ENCODE results near the gene MKX.

MKX gene

GRCh38 chr10:27741173-27742091, 4.2 kb downstream of the MKX start:
- DNase-seq: no peak

GRCh38 chr10:27736396-27736795, 9.2 kb downstream of the MKX start:
- DNase-seq: no peak

- DNase-seq: no peak
These were observed 15.6 kb downstream of the MKX start for GRCh38 chr10:27730041-27730440.

GRCh38 chr10:27728338-27728737, 17.3 kb downstream of the MKX start:
- DNase-seq: no peak

DNA sequence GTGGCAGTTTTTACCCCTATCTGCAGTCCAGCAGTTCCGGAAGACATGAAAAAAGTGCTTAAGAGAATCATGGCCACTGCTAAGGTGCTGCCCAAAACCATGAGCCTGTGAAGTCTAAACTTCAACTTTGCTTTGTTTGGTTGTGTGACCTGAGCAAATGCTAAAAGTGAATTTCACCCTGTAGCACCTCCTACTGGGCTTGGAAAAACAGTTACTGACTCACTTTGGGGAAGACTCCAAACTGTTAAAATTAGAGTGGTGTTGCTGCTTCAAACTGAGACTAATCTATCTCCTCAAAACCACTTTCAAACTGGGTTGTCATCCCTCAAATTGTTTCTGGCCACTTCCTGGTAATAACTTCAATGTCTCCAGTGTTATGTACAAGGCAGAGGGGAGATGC, 21.3 kb downstream of the MKX start:
- no peak for DNase-seq

- DNase-seq: no peak
These were observed 22.2 kb downstream of the MKX start for GRCh38 chr10:27723436-27723835.

DNA sequence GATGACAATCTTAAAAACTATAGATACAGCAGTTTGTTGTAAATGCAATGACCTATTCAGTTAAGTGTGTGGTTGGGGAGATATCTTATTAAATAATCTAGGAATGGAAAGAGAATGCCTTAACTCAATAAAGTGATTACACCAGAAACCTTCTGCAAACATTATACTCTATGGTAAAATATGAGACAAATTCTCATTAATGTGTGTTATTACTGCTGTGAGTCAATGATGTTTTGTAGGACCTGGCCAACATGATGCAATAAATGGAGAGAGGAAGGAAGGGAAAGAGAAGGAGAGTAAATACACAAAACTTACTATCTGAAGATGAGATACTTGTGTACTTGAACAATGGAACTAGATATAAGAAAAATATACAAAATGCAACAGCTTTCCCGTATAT, 25.1 kb downstream of the MKX start:
- DNase-seq: no peak

GRCh38 chr10:27719052-27719451, 26.6 kb downstream of the MKX start:
- no peak for DNase-seq

DNA sequence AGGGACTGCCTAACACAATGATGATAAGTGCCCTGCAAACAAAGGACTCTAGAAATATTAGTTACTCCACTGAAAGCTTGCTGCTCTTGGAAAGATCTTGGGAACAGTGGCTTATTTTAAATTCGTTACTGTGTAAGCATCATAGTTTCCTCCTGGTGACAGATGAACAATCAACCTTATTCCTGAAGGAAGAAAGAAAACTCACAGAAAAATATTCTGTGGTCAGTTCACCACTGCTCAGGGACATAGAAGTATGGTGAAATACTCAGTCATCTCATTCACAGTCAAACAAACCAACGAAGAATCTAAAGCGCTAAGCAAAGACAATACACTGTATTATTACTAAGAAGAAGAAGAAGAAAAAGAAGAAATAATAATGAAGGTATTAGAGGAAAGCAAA, 27.8 kb downstream of the MKX start:
- DNase-seq: no peak

DNA sequence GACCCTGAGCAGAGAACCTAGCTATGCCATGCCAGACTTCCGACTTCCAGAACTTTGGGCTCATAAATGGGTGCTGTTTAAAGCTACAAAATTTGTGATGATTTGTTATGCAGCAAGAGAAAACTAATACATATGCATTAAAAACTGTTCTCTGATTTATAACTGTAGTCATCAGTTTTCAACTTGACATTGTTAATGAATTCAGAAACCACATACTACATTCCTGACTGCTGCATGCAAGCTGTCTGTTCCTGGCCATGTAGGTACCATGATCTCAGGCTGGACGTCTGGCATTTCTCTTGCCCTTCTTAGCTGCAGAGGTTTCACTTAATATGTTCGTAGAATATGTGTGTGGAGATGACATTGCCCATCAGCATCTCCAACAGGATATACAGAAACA, 28.4 kb downstream of the MKX start:
- no peak for DNase-seq

GRCh38 chr10:27716521-27716920, 29.1 kb downstream of the MKX start:
- DNase-seq: no peak

DNA sequence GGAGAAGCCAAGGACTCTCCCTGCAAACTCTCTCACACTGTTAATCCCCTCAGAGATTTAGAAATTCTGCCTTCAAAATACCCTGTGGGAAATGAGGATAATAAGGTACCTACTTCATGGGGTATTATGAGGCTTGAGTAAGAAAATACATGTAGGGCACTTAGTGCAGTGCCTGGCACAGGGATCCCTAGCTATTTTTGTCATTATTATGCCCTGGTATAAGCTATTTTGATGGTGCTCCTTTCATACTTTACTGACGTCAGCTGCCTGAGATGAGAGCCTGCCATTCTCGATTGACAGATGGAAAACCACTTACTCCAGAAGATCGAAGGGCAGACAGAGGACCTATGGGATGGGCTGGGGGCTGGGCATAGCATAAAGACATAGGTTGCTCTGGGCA, 30.1 kb downstream of the MKX start:
- DNase-seq: no peak

- no peak for DNase-seq
These were observed 31.3 kb downstream of the MKX start for GRCh38 chr10:27714349-27714748.

- no peak for DNase-seq
These were observed 31.7 kb downstream of the MKX start for GRCh38 chr10:27713941-27714340.

DNA sequence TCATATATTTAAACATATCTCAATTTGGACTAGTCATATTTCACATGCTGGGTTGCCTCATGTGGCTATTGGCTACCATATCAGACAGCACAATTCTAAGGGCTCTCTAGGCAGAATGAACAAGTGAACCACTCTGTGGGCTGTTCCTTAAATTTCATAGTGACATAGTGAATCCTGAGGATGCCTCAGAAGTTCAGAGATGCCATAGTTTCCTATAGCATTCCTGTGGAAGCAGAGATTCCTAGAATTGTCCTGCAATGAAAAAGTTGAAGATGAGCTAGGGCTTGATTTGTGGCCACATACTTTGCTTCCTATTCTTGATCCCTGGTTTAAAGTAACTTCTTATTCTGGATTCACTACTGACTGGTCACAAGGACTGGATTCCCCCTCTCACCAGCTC, 35.6 kb downstream of the MKX start:
- no peak for DNase-seq

GRCh38 chr10:27709304-27709703, 36.3 kb downstream of the MKX start:
- no peak for DNase-seq

GRCh38 chr10:27701938-27702537, 43.6 kb downstream of the MKX start:
- no peak for DNase-seq

DNA sequence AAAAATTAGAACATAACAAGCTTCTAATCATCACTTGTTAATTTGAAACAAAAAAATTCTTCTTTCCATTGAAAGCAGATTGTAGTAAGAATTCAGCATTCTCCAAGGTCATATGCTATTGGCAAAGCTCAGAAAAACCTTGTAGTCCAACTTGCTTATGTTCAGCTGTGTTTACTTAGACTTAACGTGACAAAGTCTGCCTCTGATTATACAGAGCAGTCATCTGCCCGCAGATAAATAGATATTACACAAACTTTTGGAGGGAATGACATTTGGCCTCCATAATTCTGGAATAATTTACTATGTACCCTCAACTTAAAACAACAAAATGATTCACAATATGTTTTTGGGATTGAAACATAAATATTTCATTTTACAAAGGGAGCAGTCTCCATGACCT, 45.8 kb downstream of the MKX start:
- DNase-seq: no peak

- DNase-seq: no peak
These were observed 46.7 kb downstream of the MKX start for GRCh38 chr10:27698961-27699360.

- no peak for DNase-seq
These were observed 49.2 kb downstream of the MKX start for GRCh38 chr10:27696466-27696865.

- DNase-seq: no peak
These were observed 49.9 kb downstream of the MKX start for GRCh38 chr10:27695706-27696105.

DNA sequence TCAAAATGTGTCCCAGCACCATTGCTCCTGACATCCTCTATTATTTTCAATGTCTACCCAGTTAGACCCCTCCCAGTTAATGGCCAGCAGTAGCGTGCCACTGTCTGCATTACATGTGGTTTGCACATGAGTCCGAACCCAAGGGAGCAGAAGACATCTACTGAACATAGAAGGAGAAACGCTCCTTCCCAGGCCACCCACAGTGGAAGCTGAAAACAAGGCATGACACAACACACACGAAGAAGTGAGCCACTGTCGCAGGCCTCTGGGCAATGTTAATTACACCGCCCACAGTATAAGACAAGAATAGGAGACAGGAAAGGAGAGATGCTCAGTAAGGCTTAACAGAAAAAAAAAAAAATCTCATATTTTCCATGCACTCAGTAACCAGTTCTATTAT, 50.5 kb downstream of the MKX start:
- no peak for DNase-seq

DNA sequence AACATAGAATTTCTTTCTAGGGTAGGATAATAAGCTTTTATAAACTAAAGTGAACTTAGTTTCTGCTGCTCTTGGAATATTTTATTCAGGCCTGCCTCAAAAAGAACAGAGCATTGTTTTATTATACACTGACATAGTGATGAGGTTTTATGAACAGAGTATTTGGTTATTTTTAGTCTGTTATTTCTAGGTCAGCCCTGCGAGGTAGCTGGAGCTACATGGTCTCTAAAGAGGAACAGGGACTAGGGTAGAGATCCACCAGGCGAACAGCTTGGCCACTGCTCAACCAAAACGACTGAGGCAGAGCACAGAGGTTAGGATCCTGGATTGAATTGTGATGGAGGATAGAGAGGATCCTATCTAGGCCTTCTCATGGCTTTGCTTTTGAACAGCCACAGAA, 53.0 kb downstream of the MKX start:
- no peak for DNase-seq

- DNase-seq: no peak
These were observed 56.6 kb downstream of the MKX start for GRCh38 chr10:27688991-27689390.

- no peak for DNase-seq
These were observed 57.3 kb downstream of the MKX start for GRCh38 chr10:27688276-27688675.
